Choroid plexus epithelial cell (primary cell): ENCODE results near the gene DCAF8.

Experiments used
- DNase-seq: peaks from one replicate; pipeline ENCODE4 v3.0.0-alpha.2; 2010; ENCODE audit warnings: low read depth
- H3K4me3 ChIP-seq: 2 replicates; pipeline ENCODE4 v1.5.1; 2011; ENCODE audit warnings: low read depth, mild to moderate bottlenecking, control low read depth, low read length, moderate library complexity
- CTCF ChIP-seq: conservative IDR thresholded peaks from 2 replicates; pipeline ENCODE4 v1.5.1; 2011; ENCODE audit warnings: low read depth, mild to moderate bottlenecking, control low read depth, inconsistent platforms, low read length, moderate library complexity

DCAF8 gene

DNA sequence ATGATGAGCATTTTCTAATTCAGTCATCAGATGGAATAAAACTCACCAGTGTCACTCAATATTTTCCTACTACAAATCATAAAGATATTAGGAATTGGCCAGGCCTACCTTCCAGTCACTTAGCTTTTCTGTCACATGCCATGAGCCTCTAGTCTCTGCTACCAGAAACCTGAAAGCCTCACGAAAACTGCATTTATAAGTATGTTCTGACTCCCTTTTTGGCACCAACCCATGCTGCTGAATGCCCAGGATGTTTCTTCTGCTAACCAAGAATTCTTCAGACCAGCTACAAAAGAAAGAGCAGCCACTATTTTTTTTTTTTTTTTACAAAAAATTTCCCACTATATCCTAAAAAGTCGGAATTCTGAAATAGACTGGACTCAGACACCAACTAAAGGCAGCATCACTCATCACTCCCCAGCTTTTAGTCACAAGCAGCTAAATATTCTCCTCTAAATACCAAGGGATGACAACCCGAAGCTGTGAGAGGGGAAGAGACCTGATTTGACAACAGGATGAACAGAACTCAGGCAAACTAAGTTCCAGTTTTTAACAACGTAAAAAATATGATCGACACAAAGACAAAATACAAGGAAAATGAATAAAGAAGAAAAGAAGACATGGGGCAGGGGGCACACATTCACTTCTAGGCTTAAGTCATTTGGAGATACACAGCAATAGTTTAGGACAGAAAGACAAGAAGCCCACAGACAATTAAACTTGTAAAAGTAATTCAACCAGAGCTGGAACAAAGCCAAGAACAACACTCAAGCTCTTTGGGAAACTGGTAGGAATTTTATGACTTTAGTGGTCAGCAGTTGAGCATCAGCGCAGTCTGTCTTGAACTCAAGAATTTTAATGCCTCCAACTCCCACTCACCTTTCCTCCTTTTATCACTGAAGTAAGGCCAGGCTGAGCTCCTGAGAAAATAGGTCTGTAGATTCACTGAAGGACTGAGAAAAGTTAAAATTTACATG lies 1.7 kb downstream of the DCAF8 start:
- no peak for TF ChIP-seq CTCF
- DNase-seq: peak; percentile 95
- peak overlapping the region; percentile 98 for H3K4me3 ChIP-seq

GRCh38 chr1:160258177-160258798 lies 4.1 kb downstream of the DCAF8 start:
- DNase-seq: peak; percentile 7
- TF ChIP-seq CTCF: no peak
- H3K4me3 ChIP-seq: no peak overlapping the region

DNA sequence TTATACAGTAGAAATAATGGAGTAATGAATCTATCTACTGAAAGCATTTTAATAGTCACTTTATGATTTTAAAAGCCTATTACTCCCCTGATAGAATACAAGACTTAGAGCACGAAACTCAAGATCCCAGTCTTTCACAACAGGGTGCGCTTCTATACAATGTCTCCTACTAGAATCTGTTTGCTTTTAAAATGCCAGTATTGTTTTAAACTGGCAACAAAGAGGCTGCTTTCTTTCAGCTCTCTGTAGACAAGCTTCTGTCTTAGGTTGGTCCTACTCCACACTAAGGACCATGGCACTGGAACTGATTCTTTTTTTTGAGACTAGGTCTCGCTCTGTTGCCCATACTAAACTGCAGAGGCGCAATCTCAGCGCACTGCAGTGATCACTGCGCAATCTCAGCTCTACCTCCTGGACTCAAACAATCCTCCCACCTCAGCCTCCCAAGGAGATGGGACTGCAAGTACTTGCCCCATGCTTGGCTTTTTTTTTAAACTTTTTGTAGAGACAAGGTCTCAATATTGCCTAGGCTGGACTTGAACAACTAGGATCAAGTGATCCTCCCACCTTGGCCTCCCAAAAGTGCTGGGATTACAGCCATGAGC lies 4.8 kb downstream of the DCAF8 start:
- no peak overlapping the region for H3K4me3 ChIP-seq
- TF ChIP-seq CTCF: no peak
- DNase-seq: no peak

DNA sequence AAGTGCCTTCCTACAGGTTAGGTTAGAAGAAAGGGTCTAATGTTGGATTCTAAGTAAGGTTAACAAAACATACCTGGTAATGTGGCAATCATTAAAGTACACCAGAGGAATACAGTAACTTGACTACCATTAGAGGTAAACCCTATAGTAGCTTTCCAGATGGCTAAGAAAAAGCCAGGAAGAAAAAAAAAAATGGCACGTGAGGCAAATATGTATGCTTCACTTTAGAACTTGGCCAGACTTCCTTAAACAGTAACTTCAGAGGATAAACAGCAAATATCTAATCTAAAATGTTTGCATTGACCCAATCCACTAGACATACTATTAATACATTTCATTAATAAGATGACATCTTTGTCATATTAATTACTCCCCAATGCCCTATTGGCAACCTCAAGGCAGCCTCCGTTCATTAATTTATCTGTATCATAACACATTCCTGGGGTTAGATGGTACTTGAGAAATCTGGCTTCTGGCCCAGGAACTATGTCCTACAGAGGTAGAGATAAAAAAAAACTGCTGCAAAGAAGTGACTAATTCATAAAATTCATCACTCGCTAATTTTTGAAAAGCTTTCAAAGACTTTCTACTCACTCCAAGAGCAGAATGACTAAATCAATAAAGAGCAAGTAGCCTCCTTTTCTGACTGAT lies 5.8 kb downstream of the DCAF8 start:
- no peak overlapping the region for H3K4me3 ChIP-seq
- peak; percentile 88 for DNase-seq
- TF ChIP-seq CTCF: no peak

DNA sequence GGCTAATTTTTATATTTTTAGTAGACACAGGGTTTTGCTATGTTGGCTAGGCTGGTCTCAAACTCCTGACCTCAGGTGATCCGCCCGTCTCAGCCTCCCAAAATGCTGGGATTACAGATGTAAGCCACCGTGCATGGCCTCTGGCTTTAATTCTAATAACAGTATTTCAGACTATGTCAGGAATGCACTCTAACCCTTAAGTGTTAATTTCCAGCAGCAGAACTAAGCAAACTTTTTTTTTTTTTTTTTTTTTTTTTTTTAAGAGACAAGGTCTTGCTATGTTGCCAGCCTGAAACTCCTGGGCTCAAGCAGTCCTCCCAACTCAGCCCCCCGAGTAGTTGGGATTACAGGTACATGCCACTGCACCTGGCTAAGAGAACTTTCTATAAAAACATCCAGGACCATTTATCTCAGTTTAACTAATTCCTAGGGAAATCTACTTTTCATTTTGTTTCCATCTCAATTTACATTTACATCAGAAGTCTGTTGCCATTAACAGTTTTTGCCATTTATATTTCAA lies 6.5 kb downstream of the DCAF8 start:
- no peak overlapping the region for H3K4me3 ChIP-seq
- DNase-seq: no peak
- TF ChIP-seq CTCF: no peak

DNA sequence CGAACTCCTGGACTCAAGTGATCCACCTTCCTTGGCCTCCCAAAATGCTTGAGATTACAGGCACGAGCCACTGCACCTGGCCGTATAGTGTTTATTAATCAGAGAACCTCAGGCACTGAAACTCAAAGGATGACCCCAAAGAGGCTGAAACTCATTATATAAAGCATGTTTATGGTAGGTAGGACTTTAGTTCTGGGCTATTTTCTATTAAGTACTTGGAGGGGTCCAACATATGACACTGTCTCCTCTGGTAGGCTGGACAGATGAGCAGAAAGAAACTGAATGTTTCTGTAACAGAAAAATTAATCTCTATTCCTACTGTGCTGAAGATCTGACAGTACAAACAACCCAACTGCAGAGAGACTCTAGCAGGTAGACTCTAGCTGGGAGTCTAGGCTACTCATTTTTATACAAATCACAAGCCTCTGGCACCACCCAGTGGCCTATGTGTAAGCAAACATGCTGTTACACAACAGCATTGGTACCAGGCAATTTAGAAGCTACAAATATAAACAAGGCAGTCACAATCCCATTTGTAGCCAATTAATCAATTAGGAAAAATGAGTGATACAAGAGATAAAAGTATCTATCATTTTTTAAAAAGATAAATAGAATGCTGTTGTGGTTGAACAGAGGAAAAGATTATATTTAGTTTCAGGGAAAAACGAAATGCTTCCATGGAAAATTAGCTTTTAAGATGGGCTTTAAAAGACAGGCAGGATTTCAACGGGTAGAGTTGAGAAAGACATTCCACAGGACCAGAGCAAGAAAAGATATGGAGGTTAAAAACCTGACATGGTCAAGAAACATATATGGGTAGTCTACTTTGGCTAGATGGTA lies 10.4 kb downstream of the DCAF8 start:
- H3K4me3 ChIP-seq: no peak overlapping the region
- peak; percentile 88 for DNase-seq
- peak; percentile 76 for TF ChIP-seq CTCF
